GM12874 (cell line): ENCODE data around the gene PANK3.

ENCODE experiments used
- CTCF ChIP-seq: IDR thresholded peaks from 2 replicates; pipeline ENCODE4 v1.5.1; 2011; ENCODE audit warnings: low read depth, mild to moderate bottlenecking, control low read depth, low read length, moderate library complexity; ENCODE audit not compliant: insufficient read depth

PANK3 gene

GRCh38 chr5:168553377-168554130 is 25.6 kb downstream of the PANK3 start:
- TF ChIP-seq CTCF: no peak

- no peak for TF ChIP-seq CTCF
Observed at GRCh38 chr5:168552146-168552545, 27.0 kb downstream of the PANK3 start.

GRCh38 chr5:168550656-168551055 is 28.5 kb downstream of the PANK3 start:
- TF ChIP-seq CTCF: no peak

GRCh38 chr5:168549554-168549953 is 29.6 kb downstream of the PANK3 start:
- no peak for TF ChIP-seq CTCF

- TF ChIP-seq CTCF: no peak
Observed at GRCh38 chr5:168537176-168537575, 42.0 kb downstream of the PANK3 start.

- TF ChIP-seq CTCF: no peak
Observed at GRCh38 chr5:168531987-168532864, 46.9 kb downstream of the PANK3 start.

- TF ChIP-seq CTCF: no peak
Observed at GRCh38 chr5:168531191-168531590, 48.0 kb downstream of the PANK3 start.
